A673 (cell line): ENCODE data around the gene THSD4. TPM values are rescaled to one million over a fixed set of nuclear protein-coding genes. Genes with fewer than 3 reads are reported as not detected.

Experiments used
- BruUV-seq: library from RNA; stranded (reverse); fragments of 400-500 nt; replicated peaks from 2 replicates; lab custom pipeline; 2021; lab: Mats Ljungman, UMichigan
- CTCF ChIA-PET: fragments of 300-600 bp; sonication (Branson Sonifier 250); formaldehyde crosslinking; loops from one replicate; lab custom pipeline; 2022; ENCODE audit warnings: antibody characterized with exemption; lab: Charles Lee
- POLR2A ChIA-PET: fragments of 300-600 bp; sonication (Branson Sonifier 250); formaldehyde crosslinking; loops from one replicate; lab custom pipeline; 2022; ENCODE audit warnings: antibody characterized with exemption; ENCODE audit not compliant: low non-redundant PET; lab: Charles Lee
- DNase-seq: peaks from one replicate; pipeline ENCODE4 v3.0.0-alpha.2; 2015; ENCODE audit warnings: low spot score
- H3K27ac ChIP-seq: fragments of 200-600 bp; sonication (generic); 2 replicates; pipeline ENCODE4 v1.5.1; 2016; ENCODE audit warnings: mixed run types, low read depth, mild to moderate bottlenecking, mixed read lengths, antibody characterized with exemption, low read length; ENCODE audit not compliant: poor library complexity, severe bottlenecking
- H3K27me3 ChIP-seq: fragments of 200-600 bp; sonication (generic); replicated peaks from 2 replicates; pipeline ENCODE4 v1.6.1; 2017; ENCODE audit warnings: mixed run types, low read depth, mild to moderate bottlenecking, mixed read lengths, antibody characterized with exemption, low read length; ENCODE audit not compliant: insufficient read depth, poor library complexity
- H3K36me3 ChIP-seq: fragments of 200-600 bp; sonication (generic); 2 replicates; pipeline ENCODE4 v1.6.1; 2016; ENCODE audit warnings: mixed run types, mild to moderate bottlenecking, mixed read lengths, antibody characterized with exemption, low read length; ENCODE audit not compliant: insufficient read depth, poor library complexity, severe bottlenecking
- H3K4me1 ChIP-seq: fragments of 200-600 bp; sonication (generic); 2 replicates; pipeline ENCODE4 v1.6.1; 2017; ENCODE audit warnings: mixed run types, mild to moderate bottlenecking, mixed read lengths, antibody characterized with exemption, low read length; ENCODE audit not compliant: insufficient read depth, poor library complexity, severe bottlenecking
- H3K4me3 ChIP-seq: fragments of 200-600 bp; sonication (generic); 2 replicates; pipeline ENCODE4 v1.5.1; 2016; ENCODE audit warnings: low read depth, mixed run types, mild to moderate bottlenecking, mixed read lengths, low read length; ENCODE audit not compliant: poor library complexity, severe bottlenecking
- H3K9me3 ChIP-seq: fragments of 200-600 bp; sonication (generic); 2 replicates; pipeline ENCODE4 v1.6.1; 2016; ENCODE audit warnings: mixed run types, low read depth, mild to moderate bottlenecking, mixed read lengths, antibody characterized with exemption, low read length; ENCODE audit not compliant: poor library complexity, severe bottlenecking
- EZH2 ChIP-seq: fragments of 200-600 bp; sonication (generic); IDR thresholded peaks from 2 replicates; pipeline ENCODE4 v1.6.1; 2017; ENCODE audit warnings: borderline replicate concordance, low read depth, mild to moderate bottlenecking, mixed read lengths, antibody characterized with exemption, low read length; ENCODE audit not compliant: poor library complexity, severe bottlenecking
- intact Hi-C: fragments of 100-400 bp; cut with micrococcal nuclease; formaldehyde crosslinking; loops from one replicate; pipeline ENCODE4 v1.10.0; 2022; ENCODE audit not compliant: unreplicated experiment
- total RNA-seq: library from RNA; stranded (reverse); gene quantifications from 2 replicates; pipeline ENCODE4 v1.2.3, GENCODE V29; 2021
- TF ChIP-seq, protein P1 (sequence below): fragments of 300-800, 200-600 bp; sonication (generic); conservative IDR thresholded peaks from 2 replicates; pipeline ENCODE4 v1.5.1; 2017; ENCODE audit warnings: low read depth, mild to moderate bottlenecking, antibody characterized with exemption, low read length, moderate library complexity, mixed read lengths

Gene THSD4
- total RNA-seq, 1 experiment from 2014 or later, result 2.4 TPM

GRCh38 chr15:71306538-71306937 is 191.3 kb downstream of the THSD4 start:
- H3K4me1 ChIP-seq, result no peaks in the 10 kb centered on the region
- no peak for DNase-seq
- no peak overlapping the region for H3K4me3 ChIP-seq
- TF ChIP-seq EZH2, result no peak
- TF ChIP-seq, protein P1, sequence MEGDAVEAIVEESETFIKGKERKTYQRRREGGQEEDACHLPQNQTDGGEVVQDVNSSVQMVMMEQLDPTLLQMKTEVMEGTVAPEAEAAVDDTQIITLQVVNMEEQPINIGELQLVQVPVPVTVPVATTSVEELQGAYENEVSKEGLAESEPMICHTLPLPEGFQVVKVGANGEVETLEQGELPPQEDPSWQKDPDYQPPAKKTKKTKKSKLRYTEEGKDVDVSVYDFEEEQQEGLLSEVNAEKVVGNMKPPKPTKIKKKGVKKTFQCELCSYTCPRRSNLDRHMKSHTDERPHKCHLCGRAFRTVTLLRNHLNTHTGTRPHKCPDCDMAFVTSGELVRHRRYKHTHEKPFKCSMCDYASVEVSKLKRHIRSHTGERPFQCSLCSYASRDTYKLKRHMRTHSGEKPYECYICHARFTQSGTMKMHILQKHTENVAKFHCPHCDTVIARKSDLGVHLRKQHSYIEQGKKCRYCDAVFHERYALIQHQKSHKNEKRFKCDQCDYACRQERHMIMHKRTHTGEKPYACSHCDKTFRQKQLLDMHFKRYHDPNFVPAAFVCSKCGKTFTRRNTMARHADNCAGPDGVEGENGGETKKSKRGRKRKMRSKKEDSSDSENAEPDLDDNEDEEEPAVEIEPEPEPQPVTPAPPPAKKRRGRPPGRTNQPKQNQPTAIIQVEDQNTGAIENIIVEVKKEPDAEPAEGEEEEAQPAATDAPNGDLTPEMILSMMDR, result no peak
- no peaks in the 10 kb centered on the region for H3K36me3 ChIP-seq
- ChIA-PET POLR2A (no interaction called here), CTCF (no interaction called here)
- no peaks in the 10 kb centered on the region for H3K27me3 ChIP-seq
- BruUV-seq, result no TSS peak
- no peaks in the 10 kb centered on the region for H3K9me3 ChIP-seq
- no peak overlapping the region for H3K27ac ChIP-seq
- intact Hi-C loops, result no loop called here

GRCh38 chr15:71312194-71312708 is 197.0 kb downstream of the THSD4 start:
- no peak overlapping the region for H3K4me3 ChIP-seq
- H3K9me3 ChIP-seq, result no peaks in the 10 kb centered on the region
- TF ChIP-seq, protein P1, result no peak
- no peak for TF ChIP-seq EZH2
- no peak overlapping the region for H3K27ac ChIP-seq
- intact Hi-C loops, result no loop called here
- ChIA-PET POLR2A (no interaction called here), CTCF (no interaction called here)
- H3K27me3 ChIP-seq, result no peaks in the 10 kb centered on the region
- H3K36me3 ChIP-seq, result no peaks in the 10 kb centered on the region
- DNase-seq, result no peak
- no peaks in the 10 kb centered on the region for H3K4me1 ChIP-seq
- no TSS peak for BruUV-seq

DNA sequence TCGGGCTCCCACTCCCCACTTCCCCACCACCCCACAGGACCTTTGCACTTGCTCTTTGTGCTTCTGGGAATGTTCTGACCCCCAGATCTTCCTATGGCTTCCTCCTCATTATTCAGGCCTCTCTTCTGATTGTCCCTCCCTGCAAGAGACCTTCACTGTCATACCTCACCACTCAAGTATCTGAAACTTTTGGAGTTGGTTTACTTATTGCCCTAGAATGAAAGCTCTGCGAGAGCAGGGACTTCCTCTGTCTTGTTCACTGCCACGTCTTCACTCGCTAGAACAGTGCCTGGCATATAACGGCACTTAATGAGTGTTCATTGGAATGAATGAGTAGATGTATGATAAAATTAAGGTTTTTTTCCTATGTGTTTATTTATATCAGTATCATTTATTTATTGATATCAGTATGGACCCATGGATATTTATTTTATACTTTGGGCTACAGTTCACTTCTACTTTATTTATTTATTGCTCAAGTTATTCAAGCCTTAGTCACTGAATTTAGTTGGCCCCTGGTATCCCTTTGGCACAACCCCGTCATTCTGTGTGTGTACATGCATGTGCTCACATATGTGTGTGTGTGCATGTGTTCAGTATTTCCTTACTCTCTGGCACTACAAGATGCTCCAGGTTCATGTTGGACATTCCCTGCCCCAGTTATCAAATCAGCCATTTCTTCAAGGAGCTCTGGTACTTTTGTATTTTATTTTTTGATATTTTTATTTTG is 197.6 kb downstream of the THSD4 start:
- BruUV-seq, result no TSS peak
- H3K27ac ChIP-seq, result no peak overlapping the region
- no peak for DNase-seq
- CTCF ChIA-PET, result no interaction called here
- no peaks in the 10 kb centered on the region for H3K4me1 ChIP-seq
- H3K9me3 ChIP-seq, result no peaks in the 10 kb centered on the region
- intact Hi-C loops, result no loop called here
- TF ChIP-seq, protein P1, result no peak
- no peak for TF ChIP-seq EZH2
- H3K36me3 ChIP-seq, result no peaks in the 10 kb centered on the region
- H3K4me3 ChIP-seq, result no peak overlapping the region
- no peaks in the 10 kb centered on the region for H3K27me3 ChIP-seq
- POLR2A ChIA-PET, result no interaction called here
